ENCODE measurements around the gene SLC22A2.

The SLC22A2 gene

GRCh38 chr6:160274871-160275510, 16.4 kb upstream of the SLC22A2 start:
- DNase-seq (ENCODE audit: low read depth in 2 of 3, low spot score in 1 of 3), result no peak

- DNase-seq (ENCODE audit: low read depth in 2 of 3, low spot score in 1 of 3), result no peak
Measured at GRCh38 chr6:160273750-160274149, 15.1 kb upstream of the SLC22A2 start.

DNA sequence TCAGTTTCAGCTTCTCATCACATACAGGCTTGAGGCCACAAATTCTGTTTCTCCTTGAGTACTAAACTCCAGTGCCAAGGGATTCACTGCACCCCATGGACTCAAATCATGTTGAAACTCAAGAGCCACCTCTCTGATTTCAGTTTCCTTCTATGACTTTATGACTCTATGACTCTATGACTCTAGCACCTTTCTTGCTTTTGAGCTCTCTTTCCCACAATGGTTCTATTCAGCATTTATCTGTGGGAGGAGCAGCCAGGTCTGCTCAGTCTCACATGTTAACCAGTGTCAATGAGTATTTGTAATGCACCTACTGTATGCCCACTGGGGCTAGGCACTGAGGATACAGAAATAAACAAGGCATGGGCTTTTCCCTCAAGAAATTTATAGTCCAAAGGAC, 14.6 kb upstream of the SLC22A2 start:
- DNase-seq (ENCODE audit: low read depth in 2 of 3, low spot score in 1 of 3), result no peak

- no peak for DNase-seq (ENCODE audit: low read depth in 2 of 3, low spot score in 1 of 3)
Measured at GRCh38 chr6:160272707-160273106, 14.1 kb upstream of the SLC22A2 start.

- DNase-seq (ENCODE audit: low read depth in 2 of 3, low spot score in 1 of 3), result no peak
Measured at GRCh38 chr6:160270347-160270746, 11.7 kb upstream of the SLC22A2 start.

- no peak for DNase-seq (ENCODE audit: low read depth in 2 of 3, low spot score in 1 of 3)
Measured at GRCh38 chr6:160269771-160270170, 11.2 kb upstream of the SLC22A2 start.

GRCh38 chr6:160269023-160269521, 10.5 kb upstream of the SLC22A2 start:
- no peak for DNase-seq (ENCODE audit: low read depth in 2 of 3, low spot score in 1 of 3)

GRCh38 chr6:160267102-160267501, 8.5 kb upstream of the SLC22A2 start:
- no peak for DNase-seq (ENCODE audit: low read depth in 2 of 3, low spot score in 1 of 3)

DNA sequence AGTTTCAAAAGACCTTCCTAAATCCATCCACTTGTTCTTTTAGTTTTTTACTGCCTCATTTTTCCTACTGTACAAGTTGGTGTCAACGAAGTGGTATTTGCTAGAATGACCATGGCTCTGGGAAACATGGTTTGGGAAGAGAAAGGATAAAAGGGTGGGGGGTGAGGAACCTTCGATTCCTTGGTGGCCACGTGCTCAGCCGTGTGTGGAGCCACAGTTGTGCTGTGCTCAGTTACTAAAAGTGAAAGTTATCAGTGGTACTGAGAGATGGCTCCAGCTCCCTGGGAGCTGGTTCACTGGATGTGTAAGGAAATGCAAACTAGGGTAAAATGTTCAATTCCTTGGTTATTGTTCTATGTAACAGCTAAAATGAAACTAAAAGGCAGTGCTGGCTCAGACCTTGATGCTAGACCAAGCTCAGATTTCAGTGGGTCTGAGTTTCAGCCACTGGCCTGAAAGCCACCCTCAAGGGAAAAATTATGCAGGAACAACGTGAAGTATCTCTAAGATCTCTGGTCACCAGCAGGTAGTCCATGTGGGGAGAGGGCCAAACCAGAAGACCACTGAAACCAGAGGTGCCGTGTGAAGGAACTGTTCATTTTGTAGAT, 7.4 kb upstream of the SLC22A2 start:
- DNase-seq (ENCODE audit: low read depth in 2 of 3, low spot score in 1 of 3), result no peak

DNA sequence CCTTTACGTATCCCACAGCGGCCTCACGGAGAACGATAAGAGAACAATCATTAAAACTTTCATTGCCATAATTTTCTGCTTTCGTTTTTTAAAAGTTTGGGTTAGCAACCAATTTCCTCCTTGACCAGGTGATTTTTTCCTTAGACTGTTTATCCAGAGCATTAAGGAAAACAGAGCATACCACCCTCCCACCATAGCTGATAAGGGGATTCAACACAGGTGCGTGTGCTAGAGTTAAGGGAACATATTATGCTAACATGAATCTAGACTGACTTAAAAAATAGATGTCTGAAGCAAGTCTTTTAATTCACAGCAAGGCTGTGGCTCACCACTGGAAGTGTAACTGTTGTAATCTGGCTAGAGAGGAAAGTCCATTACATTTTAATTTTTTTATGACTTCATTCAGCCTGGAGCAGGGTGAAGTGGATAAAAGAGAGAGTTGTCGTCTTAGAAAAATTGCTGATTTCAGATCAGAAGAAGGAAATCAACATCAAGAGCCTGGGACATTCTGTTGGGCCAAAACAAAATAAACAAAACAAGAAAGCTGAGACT, 5.5 kb upstream of the SLC22A2 start:
- DNase-seq (ENCODE audit: low read depth in 2 of 3, low spot score in 1 of 3), result no peak

GRCh38 chr6:160263196-160263939, 4.7 kb upstream of the SLC22A2 start:
- no peak for DNase-seq (ENCODE audit: low read depth in 2 of 3, low spot score in 1 of 3)

- DNase-seq (ENCODE audit: low read depth in 2 of 3, low spot score in 1 of 3), result no peak
Measured at GRCh38 chr6:160261991-160262680, 3.5 kb upstream of the SLC22A2 start.

DNA sequence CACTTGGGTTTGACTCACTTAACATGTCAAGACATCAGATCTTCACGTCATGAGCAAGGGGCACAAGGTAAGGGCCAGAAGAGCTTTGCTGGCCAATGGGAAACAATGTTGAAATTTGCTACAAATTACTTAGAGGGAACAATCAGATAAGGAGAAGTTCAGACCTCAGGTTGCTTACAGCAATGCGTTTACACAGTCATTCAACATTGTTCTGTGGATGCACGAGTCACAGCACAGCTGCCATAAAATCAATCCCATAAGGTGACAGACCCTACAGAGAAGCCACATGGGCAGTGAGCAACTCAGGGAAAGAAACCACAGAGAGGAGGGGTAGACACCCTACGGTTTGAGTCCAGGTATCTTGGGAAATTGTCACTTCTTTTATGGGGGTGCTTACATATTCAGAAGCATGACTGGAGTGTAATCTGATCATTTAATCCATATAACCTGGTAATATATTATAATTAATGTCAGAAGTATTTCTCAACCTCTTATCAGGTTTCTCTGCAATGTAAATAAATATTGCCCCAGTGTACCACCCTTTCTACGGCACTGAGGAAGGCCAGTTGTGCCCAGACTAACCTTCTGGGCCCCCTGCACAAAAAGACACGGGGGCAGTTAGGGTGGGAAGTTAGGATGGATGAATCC, 2.3 kb upstream of the SLC22A2 start:
- DNase-seq (ENCODE audit: low read depth in 2 of 3, low spot score in 1 of 3), result no peak

DNA sequence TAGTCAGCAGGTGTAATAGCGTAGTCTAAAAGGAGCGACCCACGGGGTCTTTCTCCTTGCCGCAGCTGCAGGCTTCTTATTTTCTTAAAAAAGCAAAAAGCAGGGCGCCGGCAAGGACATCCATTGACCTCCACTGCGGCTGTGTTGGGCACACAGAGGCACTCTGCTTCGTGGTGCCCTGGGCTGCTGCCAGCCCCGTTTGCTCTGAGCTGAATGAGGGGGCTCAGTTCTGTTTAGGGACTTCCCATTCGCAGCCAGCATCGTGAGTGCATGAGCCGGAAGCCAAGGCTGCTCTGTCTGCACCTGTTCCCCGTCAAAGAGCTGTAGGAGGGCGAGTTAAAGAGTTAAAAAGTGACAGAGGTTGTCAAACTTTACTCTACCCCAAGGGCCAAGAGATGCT, 1.7 kb upstream of the SLC22A2 start:
- DNase-seq (ENCODE audit: low read depth in 2 of 3, low spot score in 1 of 3), result no peak

DNA sequence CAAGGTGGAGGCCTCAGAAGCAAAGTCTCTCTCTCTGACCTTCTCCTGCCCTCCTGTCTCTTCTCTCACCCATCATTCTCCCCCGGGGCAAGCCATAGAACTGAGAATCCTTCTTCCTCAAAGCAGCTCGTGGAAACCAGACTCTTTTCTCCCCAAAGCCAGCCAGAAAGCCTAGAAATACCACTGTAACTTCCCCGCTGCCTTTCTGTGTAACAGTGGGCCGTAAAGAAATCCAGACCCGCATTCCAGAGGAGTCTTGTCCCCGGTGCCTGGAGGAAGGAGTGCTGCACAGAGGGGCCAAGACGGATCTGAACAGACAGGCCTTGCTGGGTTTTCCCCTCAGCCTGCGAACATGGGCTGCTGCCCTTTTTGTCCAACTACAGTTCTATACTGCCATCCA, 977 bp upstream of the SLC22A2 start:
- no peak for DNase-seq (ENCODE audit: low read depth in 2 of 3, low spot score in 1 of 3)

GRCh38 chr6:160259143-160259425, 463 bp upstream of the SLC22A2 start:
- DNase-seq (ENCODE audit: low read depth in 2 of 3, low spot score in 1 of 3), result no peak

DNA sequence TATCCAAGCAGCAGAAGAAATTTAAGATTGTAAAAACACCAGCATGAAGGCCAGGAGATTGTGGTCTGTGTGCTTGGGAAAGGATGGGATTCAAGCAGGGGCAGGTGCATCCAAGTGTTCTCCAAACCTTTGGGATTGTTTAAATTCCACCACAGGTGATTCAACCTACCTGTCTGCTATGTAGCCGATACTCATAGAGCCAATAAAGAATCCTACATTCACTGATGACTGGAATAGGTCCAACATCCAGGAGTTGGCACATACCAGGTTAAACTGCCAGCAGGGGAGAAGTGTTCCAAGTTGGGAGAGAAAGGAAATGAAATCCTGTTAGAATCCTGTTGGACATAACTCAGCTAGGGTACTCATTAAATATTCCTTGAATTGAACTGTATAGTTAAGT, 2.2 kb downstream of the SLC22A2 start:
- DNase-seq (ENCODE audit: low read depth in 2 of 3, low spot score in 1 of 3), result no peak

- no peak for DNase-seq (ENCODE audit: low read depth in 2 of 3, low spot score in 1 of 3)
Measured at GRCh38 chr6:160254467-160255312, 3.9 kb downstream of the SLC22A2 start.

DNA sequence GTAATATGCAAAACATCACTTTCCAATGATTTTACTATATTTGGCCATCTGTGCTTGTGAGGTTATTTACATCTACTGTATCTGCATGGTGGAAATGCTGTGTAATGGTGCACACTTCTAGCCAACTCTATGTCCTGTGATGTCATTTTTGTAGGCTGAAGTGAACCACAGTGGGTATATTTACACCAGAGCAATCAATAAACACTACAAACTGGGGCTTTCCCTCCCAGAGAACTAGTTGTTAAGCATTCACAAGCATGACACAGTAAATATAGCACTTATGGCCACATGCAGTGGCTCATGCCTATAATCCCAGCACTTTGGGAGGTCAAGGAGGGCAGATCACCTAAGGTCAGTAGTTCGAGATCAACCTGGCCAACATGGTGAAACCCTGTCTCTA, 4.9 kb downstream of the SLC22A2 start:
- no peak for DNase-seq (ENCODE audit: low read depth in 2 of 3, low spot score in 1 of 3)

GRCh38 chr6:160253292-160253691, 5.3 kb downstream of the SLC22A2 start:
- DNase-seq (ENCODE audit: low read depth in 2 of 3, low spot score in 1 of 3), result no peak

Measured in stimulated activated CD4-positive, alpha-beta T cell treated with anti-CD3 and anti-CD28 coated beads, Interleukin-12 subunit alpha, Interleukin-12 subunit beta, amount 100 ng/mL, for 48 hours (primary cell).